GM12878 (cell line): ENCODE data around the gene KLHL8. TPM values are rescaled to one million over a fixed set of nuclear protein-coding genes. Genes with fewer than 3 reads are reported as not detected.

Source experiments
- ATAC-seq: fragments of 200-7000 bp; cut with Tn5 transposase; 3 replicates; pipeline ENCODE4 v1.9.1; 2020; ENCODE audit warnings: mild to moderate bottlenecking, moderate library complexity
- BruUV-seq: library from RNA; stranded (reverse); fragments of 400-500 nt; replicated peaks from 2 replicates; lab custom pipeline; 2021; lab: Mats Ljungman, UMichigan
- CTCF ChIA-PET: fragments of 300-600 bp; sonication (Branson Sonifier 250); formaldehyde crosslinking; extraction: SDS; loops from one replicate; lab custom pipeline; 2021; ENCODE audit warnings: inconsistent platforms; lab: Yijun Ruan, JAX
- POLR2A ChIA-PET: fragments of 350-600 bp; formaldehyde crosslinking; extraction: SDS; loops from one replicate; lab custom pipeline; 2021; ENCODE audit warnings: inconsistent platforms; lab: Charles Lee
- RAD21 ChIA-PET: fragments of 300-600 bp; sonication (Branson Sonifier 250); formaldehyde crosslinking; loops from one replicate; lab custom pipeline; 2023; ENCODE audit warnings: antibody characterized with exemption; ENCODE audit not compliant: unreplicated experiment; lab: Charles Lee
- SMC1A ChIA-PET: fragments of 300-600 bp; sonication (Branson Sonifier 250); formaldehyde crosslinking; loops from one replicate; lab custom pipeline; 2023; ENCODE audit not compliant: unreplicated experiment, uncharacterized antibody; lab: Charles Lee
- DNase-seq: peaks from one replicate; pipeline ENCODE4 v3.0.0-alpha.2; 2011; ENCODE audit warnings: low read depth, low spot score
- FAIRE-seq: peaks from 3 replicates; lab custom pipeline; 2011; peaks lifted over from hg19 to GRCh38; lab: Jason Lieb, UNC
- H2AFZ ChIP-seq: 2 replicates; pipeline ENCODE4 v1.6.0; 2011; ENCODE audit warnings: low read depth, low read length, control low read depth; ENCODE audit not compliant: control insufficient read depth
- H3K27ac ChIP-seq: 2 replicates; pipeline ENCODE4 v1.5.1; 2011; ENCODE audit warnings: control low read depth; ENCODE audit not compliant: control insufficient read depth, insufficient read depth
- H3K27me3 ChIP-seq, 2 experiments: replicated peaks in 1 of 2; 2 replicates each; pipeline versions ENCODE4 v1.6.0 to v1.6.1; 2011; ENCODE audit warnings: low read length in 1 of 2; ENCODE audit not compliant: control insufficient read depth in 2 of 2, insufficient read depth in 2 of 2
- H3K36me3 ChIP-seq, 2 experiments: 2 replicates each; pipeline ENCODE4 v1.5.1; 2011; ENCODE audit warnings: low read length in 1 of 2; ENCODE audit not compliant: control insufficient read depth in 2 of 2, insufficient read depth in 2 of 2
- H3K4me1 ChIP-seq: 2 replicates; pipeline ENCODE4 v1.6.1; 2011; ENCODE audit warnings: mild to moderate bottlenecking, low read length, moderate library complexity, mixed read lengths; ENCODE audit not compliant: control insufficient read depth, insufficient read depth
- H3K4me2 ChIP-seq: 2 replicates; pipeline ENCODE4 v1.6.0; 2011; ENCODE audit warnings: control low read depth; ENCODE audit not compliant: control insufficient read depth, insufficient read depth
- H3K4me3 ChIP-seq: fragments of 200-600 bp; sonication (generic); 2 replicates; pipeline ENCODE4 v1.5.1; 2016
- H3K79me2 ChIP-seq: 2 replicates; pipeline ENCODE4 v1.6.0; 2011; ENCODE audit warnings: low read length; ENCODE audit not compliant: control insufficient read depth, insufficient read depth
- H3K9ac ChIP-seq: 2 replicates; pipeline ENCODE4 v1.8.0; 2011; ENCODE audit warnings: low read length, control low read depth, mixed read lengths; ENCODE audit not compliant: control insufficient read depth, insufficient read depth
- H3K9me3 ChIP-seq: replicated peaks from 3 replicates; pipeline ENCODE4 v1.5.1; 2011; ENCODE audit warnings: mild to moderate bottlenecking, low read length; ENCODE audit not compliant: control insufficient read depth, insufficient read depth
- H4K20me1 ChIP-seq: 2 replicates; pipeline ENCODE4 v1.6.0; 2011; ENCODE audit not compliant: control insufficient read depth, insufficient read depth
- BMI1 ChIP-seq: fragments of 450-650 bp; IDR thresholded peaks from 2 replicates; pipeline ENCODE4 v1.6.1; 2016; ENCODE audit warnings: mild to moderate bottlenecking, moderate library complexity, borderline replicate concordance
- CBFB ChIP-seq: IDR thresholded peaks from 2 replicates; pipeline ENCODE4 v1.6.1; 2016; ENCODE audit warnings: antibody characterized with exemption, low read depth
- CREM ChIP-seq: IDR thresholded peaks from 2 replicates; pipeline ENCODE4 v1.6.1; 2014; ENCODE audit warnings: antibody characterized with exemption, low read depth
- ETV6 ChIP-seq, 2 experiments: fragments of 450-650 bp in 1 of 2; IDR thresholded peaks in 1 of 2; conservative IDR thresholded peaks in 1 of 2; 2 replicates each; pipeline ENCODE4 v1.6.1; 2014; ENCODE audit warnings: antibody characterized with exemption in 1 of 2, borderline replicate concordance in 1 of 2, low read depth in 1 of 2, mild to moderate bottlenecking in 1 of 2, moderate library complexity in 1 of 2
- EZH2 ChIP-seq: IDR thresholded peaks from 2 replicates; pipeline ENCODE4 v1.6.1; 2012; ENCODE audit warnings: low read depth, mild to moderate bottlenecking, control low read depth, inconsistent platforms, low read length, borderline replicate concordance; ENCODE audit not compliant: control insufficient read depth
- HDGF ChIP-seq: fragments of 450-650 bp; IDR thresholded peaks from 2 replicates; pipeline ENCODE4 v1.6.1; 2016; ENCODE audit warnings: antibody characterized with exemption
- RBBP5 ChIP-seq: fragments of 200-600 bp; sonication (generic); conservative IDR thresholded peaks from 2 replicates; pipeline ENCODE4 v1.6.1; 2016
- SUPT20H ChIP-seq: IDR thresholded peaks from 2 replicates; pipeline ENCODE4 v1.6.1; 2011; ENCODE audit warnings: low read depth, mild to moderate bottlenecking, low read length, moderate library complexity, borderline replicate concordance; ENCODE audit not compliant: control insufficient read depth
- YY1 ChIP-seq: IDR thresholded peaks from 2 replicates; pipeline ENCODE4 v1.6.1; 2011; ENCODE audit warnings: low read depth, mild to moderate bottlenecking, low read length
- WGBS: methylation state at CpG from one replicate; pipeline ENCODE4 v1.1.6; 2016; ENCODE audit warnings: low lambda C conversion rate; ENCODE audit not compliant: insufficient replicate concordance, insufficient coverage; ENCODE audit errors: missing lambda C conversion rate; 5-methylcytosine and 5-hydroxymethylcytosine counted together
- in situ Hi-C: fragments of 300-500 bp; cut with MboI; formaldehyde crosslinking; loops from 9 replicates; pipeline ENCODE4 v1.14.3; 2018; ENCODE audit warnings: mixed read lengths
- intact Hi-C: fragments of 100-400 bp; cut with micrococcal nuclease; formaldehyde crosslinking; loops from one replicate; pipeline ENCODE4 v1.14.2; 2022; ENCODE audit not compliant: unreplicated experiment
- polyA plus RNA-seq, 11 experiments: library from polyadenylated mRNA; depleted of rRNA in 4 of 11; unstranded in 6 of 11; stranded (reverse) in 5 of 11; fragments of >200 nt; fragmentation: Nextera tagmentation in 4 of 11; fragmentation: Illumina TruSeq in 1 of 11; extraction: Ambion mirVana in 4 of 11; extraction: Trizol in 1 of 11; gene quantifications; 1 replicate in 1 of 11; 2 replicates in 10 of 11; pipeline versions ENCODE4 v1.2.1 to v1.2.3, GENCODE V29; 2011 to 2016; ENCODE audit warnings: inconsistent platforms in 2 of 11, missing spikeins in 2 of 11, low read depth in 1 of 11
- total RNA-seq, 4 experiments: library from RNA; depleted of rRNA in 3 of 4; stranded (reverse); fragments of >200 nt in 3 of 4; fragmentation: Illumina TruSeq in 1 of 4; extraction: Trizol in 1 of 4; gene quantifications; 2 replicates each; pipeline versions ENCODE4 v1.2.1 to v1.2.3, GENCODE V29; 2013 to 2021
- TF ChIP-seq, protein P1 (sequence below): IDR thresholded peaks from 2 replicates; pipeline ENCODE4 v1.6.1; 2012; ENCODE audit warnings: improper control_type of control experiment, low read depth, low read length; ENCODE audit not compliant: insufficient replicate concordance
- TF ChIP-seq, protein P2 (sequence below): fragments of 450-650 bp; IDR thresholded peaks from 2 replicates; pipeline ENCODE4 v1.6.1; 2017; ENCODE audit warnings: antibody characterized with exemption, mild to moderate bottlenecking, moderate library complexity
- TF ChIP-seq, protein P3 (sequence below): IDR thresholded peaks from 2 replicates; pipeline ENCODE4 v1.6.1; 2012; ENCODE audit warnings: low read depth, low read length, improper control_type of control experiment

Gene KLHL8
- total and polyA plus RNA-seq, 10 of the 15 experiments (the other 5 are each of a cell fraction or from before 2014, with no cell fraction given), result 4.5 to 13.1 (median 9.0) TPM

DNA sequence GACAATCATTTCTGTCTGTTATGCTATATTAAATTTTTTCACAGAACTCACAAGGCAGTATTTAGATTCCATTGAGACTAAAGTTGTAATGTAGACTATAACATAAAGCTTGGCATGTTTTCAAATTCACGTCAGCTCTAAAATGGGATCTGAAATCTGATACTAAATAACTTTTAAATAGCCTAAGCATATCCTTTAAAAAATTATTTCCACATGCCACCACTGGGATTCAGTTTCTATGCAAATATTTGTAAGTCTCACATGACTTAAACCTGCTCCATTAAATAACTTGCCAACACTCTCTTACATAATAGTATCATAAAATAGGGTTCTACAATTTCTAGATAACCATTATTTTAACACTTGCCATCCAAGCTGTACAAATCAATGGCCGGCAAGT lies 32.4 kb downstream of the KLHL8 start (continued):
- TF ChIP-seq CBFB, result no peak
- no peak for TF ChIP-seq SUPT20H

DNA sequence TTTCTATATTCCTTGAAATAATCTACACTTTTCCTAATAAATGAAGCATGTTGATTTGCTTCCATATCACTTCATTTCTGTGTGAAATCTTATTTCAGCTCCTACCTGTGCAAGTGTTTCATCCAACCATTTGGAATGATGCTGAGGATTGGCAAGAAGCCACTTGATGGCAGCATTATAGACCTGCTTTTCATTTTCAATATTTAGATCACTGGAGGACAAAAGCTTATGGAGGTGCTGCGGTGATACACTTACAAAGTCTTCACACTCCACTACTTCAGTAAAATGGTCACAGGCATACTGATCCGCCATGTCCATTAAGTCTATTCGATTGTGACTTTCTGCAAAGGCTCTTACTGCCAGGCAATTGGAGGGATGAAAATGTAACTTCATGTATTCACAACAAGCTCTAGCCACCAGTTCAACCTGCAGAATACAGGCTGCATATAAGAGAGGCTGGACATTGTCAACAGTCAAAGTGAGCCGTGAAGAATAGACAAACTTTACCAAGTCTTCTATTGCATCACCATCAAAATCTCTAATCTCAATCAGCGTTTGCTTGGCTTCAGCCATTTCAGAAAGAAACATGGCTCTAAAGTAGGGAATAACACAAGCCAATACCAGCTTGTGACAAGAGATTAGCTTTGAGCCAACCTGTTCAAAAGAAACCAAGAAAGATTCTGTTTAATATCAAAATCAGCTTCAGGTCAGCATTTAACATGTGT lies 35.1 kb downstream of the KLHL8 start:
- Histone ChIP-seq H3K4me2 (no peak overlapping the region), H4K20me1 (no peaks in the 10 kb centered on the region), H3K27ac (no peak overlapping the region), H2AFZ (no peak overlapping the region), H3K4me1 (no peaks in the 10 kb centered on the region), H3K9me3 (no peaks in the 10 kb centered on the region), H3K9ac (no peak overlapping the region), H3K27me3 (no peaks in the 10 kb centered on the region), H3K4me3 (no peak overlapping the region), H3K36me3 (no peaks in the 10 kb centered on the region), H3K79me2 (no peaks in the 10 kb centered on the region)
- RAD21 ChIA-PET, result interaction anchor here (1.4 kb wide), 1 partner anchor 263 kb away, joined by 4 read pairs; no protein-coding TSS in a partner anchor
- FAIRE-seq (no peak), ATAC-seq (no peak), DNase-seq (no peak)
- POLR2A ChIA-PET, result no interaction called here
- intact Hi-C loops, result no loop called here
- BruUV-seq, result no TSS peak
- in situ Hi-C loops, result no loop called here
- CTCF ChIA-PET, result interaction anchor here (0.6 to 3.2 kb wide), 6 partner anchors 14 to 90 kb away, joined by 3 to 13 read pairs (median 4); no protein-coding TSS in a partner anchor
- WGBS, result 95% methylated on average over 5 of the region's 5 CpGs
- SMC1A ChIA-PET, result interaction anchor here (1.0 to 1.1 kb wide), 2 partner anchors 9 to 12 kb away, joined by 3 read pairs; no protein-coding TSS in a partner anchor
- no peak for TF ChIP-seq EZH2
- TF ChIP-seq BMI1, result no peak
- TF ChIP-seq, protein P1, sequence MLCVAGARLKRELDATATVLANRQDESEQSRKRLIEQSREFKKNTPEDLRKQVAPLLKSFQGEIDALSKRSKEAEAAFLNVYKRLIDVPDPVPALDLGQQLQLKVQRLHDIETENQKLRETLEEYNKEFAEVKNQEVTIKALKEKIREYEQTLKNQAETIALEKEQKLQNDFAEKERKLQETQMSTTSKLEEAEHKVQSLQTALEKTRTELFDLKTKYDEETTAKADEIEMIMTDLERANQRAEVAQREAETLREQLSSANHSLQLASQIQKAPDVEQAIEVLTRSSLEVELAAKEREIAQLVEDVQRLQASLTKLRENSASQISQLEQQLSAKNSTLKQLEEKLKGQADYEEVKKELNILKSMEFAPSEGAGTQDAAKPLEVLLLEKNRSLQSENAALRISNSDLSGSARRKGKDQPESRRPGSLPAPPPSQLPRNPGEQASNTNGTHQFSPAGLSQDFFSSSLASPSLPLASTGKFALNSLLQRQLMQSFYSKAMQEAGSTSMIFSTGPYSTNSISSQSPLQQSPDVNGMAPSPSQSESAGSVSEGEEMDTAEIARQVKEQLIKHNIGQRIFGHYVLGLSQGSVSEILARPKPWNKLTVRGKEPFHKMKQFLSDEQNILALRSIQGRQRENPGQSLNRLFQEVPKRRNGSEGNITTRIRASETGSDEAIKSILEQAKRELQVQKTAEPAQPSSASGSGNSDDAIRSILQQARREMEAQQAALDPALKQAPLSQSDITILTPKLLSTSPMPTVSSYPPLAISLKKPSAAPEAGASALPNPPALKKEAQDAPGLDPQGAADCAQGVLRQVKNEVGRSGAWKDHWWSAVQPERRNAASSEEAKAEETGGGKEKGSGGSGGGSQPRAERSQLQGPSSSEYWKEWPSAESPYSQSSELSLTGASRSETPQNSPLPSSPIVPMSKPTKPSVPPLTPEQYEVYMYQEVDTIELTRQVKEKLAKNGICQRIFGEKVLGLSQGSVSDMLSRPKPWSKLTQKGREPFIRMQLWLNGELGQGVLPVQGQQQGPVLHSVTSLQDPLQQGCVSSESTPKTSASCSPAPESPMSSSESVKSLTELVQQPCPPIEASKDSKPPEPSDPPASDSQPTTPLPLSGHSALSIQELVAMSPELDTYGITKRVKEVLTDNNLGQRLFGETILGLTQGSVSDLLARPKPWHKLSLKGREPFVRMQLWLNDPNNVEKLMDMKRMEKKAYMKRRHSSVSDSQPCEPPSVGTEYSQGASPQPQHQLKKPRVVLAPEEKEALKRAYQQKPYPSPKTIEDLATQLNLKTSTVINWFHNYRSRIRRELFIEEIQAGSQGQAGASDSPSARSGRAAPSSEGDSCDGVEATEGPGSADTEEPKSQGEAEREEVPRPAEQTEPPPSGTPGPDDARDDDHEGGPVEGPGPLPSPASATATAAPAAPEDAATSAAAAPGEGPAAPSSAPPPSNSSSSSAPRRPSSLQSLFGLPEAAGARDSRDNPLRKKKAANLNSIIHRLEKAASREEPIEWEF, result no peak
- TF ChIP-seq RBBP5, result no peak
- no peak for TF ChIP-seq CREM
- no peak for TF ChIP-seq ETV6 (conservative IDR thresholded peaks at IDR 0.05 in 1 of 2, IDR thresholded peaks at IDR 0.05 in 1 of 2; ENCODE audit: borderline replicate concordance in 1 of 2, low read depth in 1 of 2)
- TF ChIP-seq, protein P2, sequence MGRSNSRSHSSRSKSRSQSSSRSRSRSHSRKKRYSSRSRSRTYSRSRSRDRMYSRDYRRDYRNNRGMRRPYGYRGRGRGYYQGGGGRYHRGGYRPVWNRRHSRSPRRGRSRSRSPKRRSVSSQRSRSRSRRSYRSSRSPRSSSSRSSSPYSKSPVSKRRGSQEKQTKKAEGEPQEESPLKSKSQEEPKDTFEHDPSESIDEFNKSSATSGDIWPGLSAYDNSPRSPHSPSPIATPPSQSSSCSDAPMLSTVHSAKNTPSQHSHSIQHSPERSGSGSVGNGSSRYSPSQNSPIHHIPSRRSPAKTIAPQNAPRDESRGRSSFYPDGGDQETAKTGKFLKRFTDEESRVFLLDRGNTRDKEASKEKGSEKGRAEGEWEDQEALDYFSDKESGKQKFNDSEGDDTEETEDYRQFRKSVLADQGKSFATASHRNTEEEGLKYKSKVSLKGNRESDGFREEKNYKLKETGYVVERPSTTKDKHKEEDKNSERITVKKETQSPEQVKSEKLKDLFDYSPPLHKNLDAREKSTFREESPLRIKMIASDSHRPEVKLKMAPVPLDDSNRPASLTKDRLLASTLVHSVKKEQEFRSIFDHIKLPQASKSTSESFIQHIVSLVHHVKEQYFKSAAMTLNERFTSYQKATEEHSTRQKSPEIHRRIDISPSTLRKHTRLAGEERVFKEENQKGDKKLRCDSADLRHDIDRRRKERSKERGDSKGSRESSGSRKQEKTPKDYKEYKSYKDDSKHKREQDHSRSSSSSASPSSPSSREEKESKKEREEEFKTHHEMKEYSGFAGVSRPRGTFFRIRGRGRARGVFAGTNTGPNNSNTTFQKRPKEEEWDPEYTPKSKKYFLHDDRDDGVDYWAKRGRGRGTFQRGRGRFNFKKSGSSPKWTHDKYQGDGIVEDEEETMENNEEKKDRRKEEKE, result no peak
- TF ChIP-seq, protein P3, sequence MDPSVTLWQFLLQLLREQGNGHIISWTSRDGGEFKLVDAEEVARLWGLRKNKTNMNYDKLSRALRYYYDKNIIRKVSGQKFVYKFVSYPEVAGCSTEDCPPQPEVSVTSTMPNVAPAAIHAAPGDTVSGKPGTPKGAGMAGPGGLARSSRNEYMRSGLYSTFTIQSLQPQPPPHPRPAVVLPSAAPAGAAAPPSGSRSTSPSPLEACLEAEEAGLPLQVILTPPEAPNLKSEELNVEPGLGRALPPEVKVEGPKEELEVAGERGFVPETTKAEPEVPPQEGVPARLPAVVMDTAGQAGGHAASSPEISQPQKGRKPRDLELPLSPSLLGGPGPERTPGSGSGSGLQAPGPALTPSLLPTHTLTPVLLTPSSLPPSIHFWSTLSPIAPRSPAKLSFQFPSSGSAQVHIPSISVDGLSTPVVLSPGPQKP, result no peak
- no peak for TF ChIP-seq HDGF
- no peak for TF ChIP-seq YY1
